Mammary epithelial cell (primary cell): Measurements from ENCODE around the gene HIBCH.

Experiments
- CTCF ChIP-seq, 2 donors: IDR thresholded peaks in 1 of 2; conservative IDR thresholded peaks in 1 of 2; 2 replicates each; pipeline ENCODE4 v1.5.1; 2011 to 2012; ENCODE audit warnings: inconsistent platforms in 2 of 2, low read length in 2 of 2, mild to moderate bottlenecking in 2 of 2, control low read depth in 1 of 2, low read depth in 1 of 2; ENCODE audit not compliant: insufficient read depth in 1 of 2; ENCODE audit errors: extremely low read depth in 1 of 2
- EZH2 ChIP-seq: IDR thresholded peaks from 2 replicates; pipeline ENCODE4 v1.6.1; 2012; ENCODE audit warnings: low read length, inconsistent platforms, borderline replicate concordance

GRCh38 chr2:190343089-190343535 lies 23.5 kb upstream of the HIBCH start:
- TF ChIP-seq CTCF (conservative IDR thresholded peaks at IDR 0.05 in 1 of 2, IDR thresholded peaks at IDR 0.05 in 1 of 2; ENCODE audit: extremely low read depth in 1 of 2, insufficient read depth in 1 of 2, low read depth in 1 of 2, low read length in 2 of 2) (no peak), EZH2 (no peak)
